ENCODE measurements around the gene CRACR2A. TPM values are rescaled to one million over a fixed set of nuclear protein-coding genes. Genes with fewer than 3 reads are reported as not detected.

CRACR2A gene
- total RNA-seq, 4 donors from 2014 or later, result 0.91 to 2.3 (median 1.9) TPM

GRCh38 chr12:3720772-3721171, 32.1 kb downstream of the CRACR2A start:
- Histone ChIP-seq H3K4me1 (peaks cover 0 to 4% (median 0%) of the 10 kb centered on the region in 3 donors), H3K27me3 (no peaks in the 10 kb centered on the region), H3K4me3 (no peak overlapping the region), H3K36me3 (no peaks in the 10 kb centered on the region), H3K9me3 (no peaks in the 10 kb centered on the region), H3K27ac (no peak overlapping the region)
- no peak for DNase-seq
- 71 to 85% methylated on average over 3 to 4 of the region's 4 CpGs for WGBS, 2 donors
- intact Hi-C loops (cut with DNase I), result no loop called here
- no peak for TF ChIP-seq POLR2A (IDR thresholded peaks at IDR 0.05)
- no peak for TF ChIP-seq CTCF (IDR thresholded peaks at IDR 0.05)

- Histone ChIP-seq H3K9me3 (no peaks in the 10 kb centered on the region), H3K4me3 (no peak overlapping the region), H3K36me3 (no peaks in the 10 kb centered on the region), H3K27ac (no peak overlapping the region), H3K4me1 (no peaks in the 10 kb centered on the region), H3K27me3 (no peaks in the 10 kb centered on the region)
- no peak for DNase-seq
- TF ChIP-seq POLR2A (IDR thresholded peaks at IDR 0.05), result no peak
- TF ChIP-seq CTCF (IDR thresholded peaks at IDR 0.05), result no peak
- 60 to 100% methylated on average over 1 of the region's 4 CpGs for WGBS, 2 donors
- intact Hi-C loops (cut with DNase I), result no loop called here
Observed at GRCh38 chr12:3718100-3718499, 34.8 kb downstream of the CRACR2A start.

- no peak overlapping the region for H3K27ac ChIP-seq
Observed at GRCh38 chr12:3717283-3717898, 35.5 kb downstream of the CRACR2A start.

GRCh38 chr12:3715999-3716398, 36.9 kb downstream of the CRACR2A start:
- Histone ChIP-seq H3K4me3 (no peak overlapping the region), H3K36me3 (no peaks in the 10 kb centered on the region), H3K27me3 (no peaks in the 10 kb centered on the region), H3K4me1 (no peaks in the 10 kb centered on the region), H3K9me3 (no peaks in the 10 kb centered on the region), H3K27ac (no peak overlapping the region)
- no peak for TF ChIP-seq POLR2A (IDR thresholded peaks at IDR 0.05)
- TF ChIP-seq CTCF (IDR thresholded peaks at IDR 0.05), result no peak
- WGBS, 2 donors, result 96 to 100% methylated on average over 1 of the region's 1 CpG
- intact Hi-C loops (cut with DNase I), result no loop called here
- DNase-seq, result no peak

More at GRCh38 chr12:3717283-3717898, 35.5 kb downstream of the CRACR2A start:
- Histone ChIP-seq H3K9me3 (no peaks in the 10 kb centered on the region), H3K4me3 (no peak overlapping the region), H3K36me3 (no peaks in the 10 kb centered on the region), H3K4me1 (no peaks in the 10 kb centered on the region), H3K27me3 (no peaks in the 10 kb centered on the region)
- TF ChIP-seq POLR2A (IDR thresholded peaks at IDR 0.05), result no peak
- no peak for TF ChIP-seq CTCF (IDR thresholded peaks at IDR 0.05)
- DNase-seq, result no peak
- 83 to 85% methylated on average over 9 of the region's 9 CpGs for WGBS, 2 donors
- intact Hi-C loops (cut with DNase I), result no loop called here

GRCh38 chr12:3713947-3714346, 39.0 kb downstream of the CRACR2A start:
- H3K4me1 ChIP-seq, result no peaks in the 10 kb centered on the region
- WGBS, 2 donors, result 91 to 97% methylated on average over 2 of the region's 2 CpGs
- intact Hi-C loops (cut with DNase I), result no loop called here

More at GRCh38 chr12:3713947-3714346, 39.0 kb downstream of the CRACR2A start:
- DNase-seq, result no peak
- Histone ChIP-seq H3K4me3 (no peak overlapping the region), H3K27ac (no peak overlapping the region), H3K9me3 (no peaks in the 10 kb centered on the region), H3K36me3 (no peaks in the 10 kb centered on the region), H3K27me3 (no peaks in the 10 kb centered on the region)
- TF ChIP-seq POLR2A (IDR thresholded peaks at IDR 0.05) (no peak), CTCF (IDR thresholded peaks at IDR 0.05) (no peak)
